K562 (cell line): ENCODE results near the gene CALHM4. TPM values are rescaled to one million over a fixed set of nuclear protein-coding genes. Genes with fewer than 3 reads are reported as not detected.

Source experiments
- CBFA2T3 ChIP-seq: fragments of 450-650 bp; IDR thresholded peaks from 2 replicates; pipeline ENCODE4 v1.6.1; 2017
- CXXC5 ChIP-seq: fragments of 250-450 bp; sonication (Bioruptor Pico); IDR thresholded peaks from 2 replicates; pipeline ENCODE4 v1.8.0; 2022; ENCODE audit warnings: inconsistent platforms, mild to moderate bottlenecking, moderate library complexity
- HSF4 ChIP-seq: fragments of 250-450 bp; sonication (Bioruptor Pico); IDR thresholded peaks from 2 replicates; pipeline ENCODE4 v2.1.2; 2022; ENCODE audit warnings: mild to moderate bottlenecking, moderate library complexity, borderline replicate concordance
- JUND ChIP-seq, 2 experiments: IDR thresholded peaks; 2 replicates in 1 of 2; 3 replicates in 1 of 2; pipeline ENCODE4 v1.6.1; 2011; ENCODE audit warnings: borderline replicate concordance in 2 of 2, low read depth in 2 of 2, low read length in 2 of 2, improper control_type of control experiment in 1 of 2, missing biosample characterization in 1 of 2, missing genetic modification characterization in 1 of 2, missing genetic modification reagents in 1 of 2
- MAZ ChIP-seq, 2 experiments: fragments of 450-650 bp in 1 of 2; sonication (generic) in 1 of 2; formaldehyde crosslinking; IDR thresholded peaks in 1 of 2; conservative IDR thresholded peaks in 1 of 2; 2 replicates each; pipeline versions ENCODE4 v1.4.0 to v1.5.0; 2020; ENCODE audit warnings: mild to moderate bottlenecking in 1 of 2, missing genetic modification reagents in 1 of 2
- MEIS2 ChIP-seq: fragments of 450-650 bp; IDR thresholded peaks from 2 replicates; pipeline ENCODE4 v1.6.1; 2014; ENCODE audit warnings: mild to moderate bottlenecking; ENCODE audit not compliant: partially characterized antibody
- NEUROD1 ChIP-seq: fragments of 150-350 bp; IDR thresholded peaks from 2 replicates; pipeline ENCODE4 v1.6.1; 2014; ENCODE audit warnings: borderline replicate concordance, low read length, low read depth; ENCODE audit not compliant: partially characterized antibody
- SLC30A9 ChIP-seq: fragments of 250-450 bp; sonication (Bioruptor Pico); IDR thresholded peaks from 2 replicates; pipeline ENCODE4 v1.8.0; 2022; ENCODE audit warnings: mild to moderate bottlenecking, moderate library complexity
- SMAD2 ChIP-seq: fragments of 150-350 bp; IDR thresholded peaks from 2 replicates; pipeline ENCODE4 v1.6.1; 2014; ENCODE audit warnings: low read depth, mild to moderate bottlenecking, low read length
- YBX1 ChIP-seq: fragments of 450-650 bp; IDR thresholded peaks from 2 replicates; pipeline ENCODE4 v1.7.1; 2016; ENCODE audit warnings: mild to moderate bottlenecking
- ZNF212 ChIP-seq: fragments of 450-650 bp; formaldehyde crosslinking; IDR thresholded peaks from 2 replicates; pipeline ENCODE4 v1.4.0; 2020; ENCODE audit warnings: mild to moderate bottlenecking
- ZNF316 ChIP-seq: fragments of 450-650 bp; IDR thresholded peaks from 2 replicates; pipeline ENCODE4 v1.6.1; 2016
- polyA plus RNA-seq, 8 experiments: library from polyadenylated mRNA; depleted of rRNA in 4 of 8; stranded (reverse) in 5 of 8; unstranded in 3 of 8; fragments of >200 nt; fragmentation: Nextera tagmentation in 2 of 8; fragmentation: Illumina TruSeq in 1 of 8; extraction: Ambion mirVana in 2 of 8; extraction: Trizol in 1 of 8; gene quantifications; 2 replicates each; pipeline versions ENCODE4 v1.2.1 to v1.2.3, GENCODE V29; 2011 to 2014; ENCODE audit warnings: inconsistent platforms in 1 of 8, missing spikeins in 1 of 8
- total RNA-seq, 7 experiments: library from RNA; depleted of rRNA in 6 of 7; stranded (reverse); fragments of >200 nt in 6 of 7; fragmentation: Illumina TruSeq in 2 of 7; extraction: Trizol in 2 of 7; gene quantifications; 2 replicates each; pipeline versions ENCODE4 v1.2.1 to v1.2.3, GENCODE V29; 2011 to 2021; ENCODE audit warnings: low replicate concordance in 1 of 7
- TF ChIP-seq, protein P1 (sequence below): fragments of 250-450 bp; sonication (Bioruptor Pico); IDR thresholded peaks from 2 replicates; pipeline ENCODE4 v1.4.0; 2020
- TF ChIP-seq, protein P2 (sequence below), 2 experiments: fragments of 250-450 bp in 1 of 2; fragments of 450-650 bp in 1 of 2; sonication (Bioruptor Pico) in 1 of 2; IDR thresholded peaks; 2 replicates each; pipeline versions ENCODE4 v1.6.1 to v1.8.0; 2016 to 2021; ENCODE audit warnings: mild to moderate bottlenecking in 2 of 2, moderate library complexity in 2 of 2, missing compliant biosample characterization in 1 of 2, missing genetic modification characterization in 1 of 2
- TF ChIP-seq, protein P3 (sequence below): fragments of 450-650 bp; conservative IDR thresholded peaks from 2 replicates; pipeline ENCODE4 v1.6.1; 2016; ENCODE audit warnings: missing genetic modification characterization, low read depth, mild to moderate bottlenecking, control low read depth, missing compliant biosample characterization
- TF ChIP-seq, protein P4 (sequence below): sonication (generic); formaldehyde crosslinking; IDR thresholded peaks from 2 replicates; pipeline ENCODE4 v1.9.0; 2022; ENCODE audit warnings: mild to moderate bottlenecking, missing genetic modification reagents

The CALHM4 gene
- total and polyA plus RNA-seq, 9 of the 15 experiments (the other 6 are each of a cell fraction or from before 2014, with no cell fraction given): not detected

DNA sequence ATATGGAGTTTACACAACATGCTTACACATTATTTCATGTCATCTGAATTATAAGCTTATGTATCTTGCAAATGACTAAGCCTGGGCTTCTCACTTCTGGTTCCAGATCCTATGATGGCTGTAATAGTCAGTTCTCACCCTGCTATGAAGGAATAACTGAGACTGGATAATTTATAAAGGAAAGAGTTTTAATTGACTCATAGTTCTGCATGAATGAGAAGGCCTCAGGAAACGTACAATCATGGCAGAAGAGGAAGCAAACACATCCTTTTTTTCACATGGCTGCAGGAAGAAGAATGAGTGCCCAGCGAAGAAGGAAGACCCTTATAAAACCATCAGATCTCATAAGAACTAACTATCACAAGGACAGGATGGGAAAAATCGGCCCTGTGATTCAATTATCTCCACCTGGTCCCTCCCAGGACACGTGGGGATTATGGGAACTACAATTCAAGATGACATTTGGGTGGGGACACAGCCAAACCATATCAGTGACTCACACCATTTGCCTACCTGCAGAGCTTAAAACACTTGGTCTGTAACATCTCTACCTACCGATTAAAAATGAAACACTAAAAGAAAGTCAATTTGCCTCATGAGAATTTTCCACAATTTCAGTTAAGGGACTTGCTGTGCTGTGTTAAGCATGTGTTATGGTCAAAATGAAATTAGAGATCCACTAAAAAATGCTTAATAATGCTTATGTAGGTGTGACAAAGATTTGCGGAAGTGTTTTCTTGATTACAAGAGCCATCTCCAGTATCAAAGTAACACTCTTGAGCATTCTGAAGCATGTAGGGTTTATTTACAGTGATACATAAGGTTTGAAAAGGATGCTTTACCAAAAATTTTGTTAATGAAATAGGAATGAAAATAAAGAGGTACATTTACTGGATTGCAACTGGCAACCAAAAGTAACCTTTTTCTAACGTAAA is 15.5 kb downstream of the CALHM4 start (continued):
- TF ChIP-seq, protein P1, sequence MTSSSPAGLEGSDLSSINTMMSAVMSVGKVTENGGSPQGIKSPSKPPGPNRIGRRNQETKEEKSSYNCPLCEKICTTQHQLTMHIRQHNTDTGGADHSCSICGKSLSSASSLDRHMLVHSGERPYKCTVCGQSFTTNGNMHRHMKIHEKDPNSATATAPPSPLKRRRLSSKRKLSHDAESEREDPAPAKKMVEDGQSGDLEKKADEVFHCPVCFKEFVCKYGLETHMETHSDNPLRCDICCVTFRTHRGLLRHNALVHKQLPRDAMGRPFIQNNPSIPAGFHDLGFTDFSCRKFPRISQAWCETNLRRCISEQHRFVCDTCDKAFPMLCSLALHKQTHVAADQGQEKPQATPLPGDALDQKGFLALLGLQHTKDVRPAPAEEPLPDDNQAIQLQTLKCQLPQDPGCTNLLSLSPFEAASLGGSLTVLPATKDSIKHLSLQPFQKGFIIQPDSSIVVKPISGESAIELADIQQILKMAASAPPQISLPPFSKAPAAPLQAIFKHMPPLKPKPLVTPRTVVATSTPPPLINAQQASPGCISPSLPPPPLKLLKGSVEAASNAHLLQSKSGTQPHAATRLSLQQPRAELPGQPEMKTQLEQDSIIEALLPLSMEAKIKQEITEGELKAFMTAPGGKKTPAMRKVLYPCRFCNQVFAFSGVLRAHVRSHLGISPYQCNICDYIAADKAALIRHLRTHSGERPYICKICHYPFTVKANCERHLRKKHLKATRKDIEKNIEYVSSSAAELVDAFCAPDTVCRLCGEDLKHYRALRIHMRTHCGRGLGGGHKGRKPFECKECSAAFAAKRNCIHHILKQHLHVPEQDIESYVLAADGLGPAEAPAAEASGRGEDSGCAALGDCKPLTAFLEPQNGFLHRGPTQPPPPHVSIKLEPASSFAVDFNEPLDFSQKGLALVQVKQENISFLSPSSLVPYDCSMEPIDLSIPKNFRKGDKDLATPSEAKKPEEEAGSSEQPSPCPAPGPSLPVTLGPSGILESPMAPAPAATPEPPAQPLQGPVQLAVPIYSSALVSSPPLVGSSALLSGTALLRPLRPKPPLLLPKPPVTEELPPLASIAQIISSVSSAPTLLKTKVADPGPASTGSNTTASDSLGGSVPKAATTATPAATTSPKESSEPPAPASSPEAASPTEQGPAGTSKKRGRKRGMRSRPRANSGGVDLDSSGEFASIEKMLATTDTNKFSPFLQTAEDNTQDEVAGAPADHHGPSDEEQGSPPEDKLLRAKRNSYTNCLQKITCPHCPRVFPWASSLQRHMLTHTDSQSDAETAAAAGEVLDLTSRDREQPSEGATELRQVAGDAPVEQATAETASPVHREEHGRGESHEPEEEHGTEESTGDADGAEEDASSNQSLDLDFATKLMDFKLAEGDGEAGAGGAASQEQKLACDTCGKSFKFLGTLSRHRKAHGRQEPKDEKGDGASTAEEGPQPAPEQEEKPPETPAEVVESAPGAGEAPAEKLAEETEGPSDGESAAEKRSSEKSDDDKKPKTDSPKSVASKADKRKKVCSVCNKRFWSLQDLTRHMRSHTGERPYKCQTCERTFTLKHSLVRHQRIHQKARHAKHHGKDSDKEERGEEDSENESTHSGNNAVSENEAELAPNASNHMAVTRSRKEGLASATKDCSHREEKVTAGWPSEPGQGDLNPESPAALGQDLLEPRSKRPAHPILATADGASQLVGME (CRISPR knock-in tag): no peak
- TF ChIP-seq, protein P2, sequence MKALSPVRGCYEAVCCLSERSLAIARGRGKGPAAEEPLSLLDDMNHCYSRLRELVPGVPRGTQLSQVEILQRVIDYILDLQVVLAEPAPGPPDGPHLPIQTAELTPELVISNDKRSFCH (CRISPR knock-in tag; IDR thresholded peaks at IDR 0.05): no peak
- TF ChIP-seq, protein P2 (tag; IDR thresholded peaks at IDR 0.05): no peak
- TF ChIP-seq CBFA2T3: peak; percentile 10; the same call in 1 of the 2 replicates
- TF ChIP-seq MEIS2: peak; percentile 65
- TF ChIP-seq, protein P3, sequence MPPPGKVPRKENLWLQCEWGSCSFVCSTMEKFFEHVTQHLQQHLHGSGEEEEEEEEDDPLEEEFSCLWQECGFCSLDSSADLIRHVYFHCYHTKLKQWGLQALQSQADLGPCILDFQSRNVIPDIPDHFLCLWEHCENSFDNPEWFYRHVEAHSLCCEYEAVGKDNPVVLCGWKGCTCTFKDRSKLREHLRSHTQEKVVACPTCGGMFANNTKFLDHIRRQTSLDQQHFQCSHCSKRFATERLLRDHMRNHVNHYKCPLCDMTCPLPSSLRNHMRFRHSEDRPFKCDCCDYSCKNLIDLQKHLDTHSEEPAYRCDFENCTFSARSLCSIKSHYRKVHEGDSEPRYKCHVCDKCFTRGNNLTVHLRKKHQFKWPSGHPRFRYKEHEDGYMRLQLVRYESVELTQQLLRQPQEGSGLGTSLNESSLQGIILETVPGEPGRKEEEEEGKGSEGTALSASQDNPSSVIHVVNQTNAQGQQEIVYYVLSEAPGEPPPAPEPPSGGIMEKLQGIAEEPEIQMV (tag): no peak
- TF ChIP-seq SMAD2: no peak
- TF ChIP-seq JUND (IDR thresholded peaks at IDR 0.05; ENCODE audit: borderline replicate concordance, low read depth, low read length): peak; percentile 50; the same call in 1 of the 2 replicates
- peak; percentile 55; the same call in 2 of the 3 replicates for TF ChIP-seq JUND (tag; IDR thresholded peaks at IDR 0.05; ENCODE audit: borderline replicate concordance, low read depth, low read length)
- TF ChIP-seq HSF4 (CRISPR knock-in tag): no peak
- TF ChIP-seq, protein P4, sequence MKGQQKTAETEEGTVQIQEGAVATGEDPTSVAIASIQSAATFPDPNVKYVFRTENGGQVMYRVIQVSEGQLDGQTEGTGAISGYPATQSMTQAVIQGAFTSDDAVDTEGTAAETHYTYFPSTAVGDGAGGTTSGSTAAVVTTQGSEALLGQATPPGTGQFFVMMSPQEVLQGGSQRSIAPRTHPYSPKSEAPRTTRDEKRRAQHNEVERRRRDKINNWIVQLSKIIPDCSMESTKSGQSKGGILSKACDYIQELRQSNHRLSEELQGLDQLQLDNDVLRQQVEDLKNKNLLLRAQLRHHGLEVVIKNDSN (CRISPR knock-in tag): no peak; the same call in 1 of the 2 replicates
- no peak for TF ChIP-seq NEUROD1
- no peak for TF ChIP-seq ZNF316
- no peak for TF ChIP-seq ZNF212 (CRISPR knock-in tag)
- TF ChIP-seq SLC30A9 (CRISPR knock-in tag): no peak
- no peak for TF ChIP-seq YBX1
- no peak for TF ChIP-seq CXXC5 (CRISPR knock-in tag)
- TF ChIP-seq MAZ (CRISPR knock-in tag; conservative IDR thresholded peaks at IDR 0.05 in 1 of 2, IDR thresholded peaks at IDR 0.05 in 1 of 2): no peak
